ENCODE measurements around the gene PLIN5. TPM values are rescaled to one million over a fixed set of nuclear protein-coding genes. Genes with fewer than 3 reads are reported as not detected.

PLIN5 gene
- total and polyA plus RNA-seq, 2 of the 8 experiments (the other 6 are each of a cell fraction or from before 2014, with no cell fraction given): 2.0 to 2.5 TPM

DNA sequence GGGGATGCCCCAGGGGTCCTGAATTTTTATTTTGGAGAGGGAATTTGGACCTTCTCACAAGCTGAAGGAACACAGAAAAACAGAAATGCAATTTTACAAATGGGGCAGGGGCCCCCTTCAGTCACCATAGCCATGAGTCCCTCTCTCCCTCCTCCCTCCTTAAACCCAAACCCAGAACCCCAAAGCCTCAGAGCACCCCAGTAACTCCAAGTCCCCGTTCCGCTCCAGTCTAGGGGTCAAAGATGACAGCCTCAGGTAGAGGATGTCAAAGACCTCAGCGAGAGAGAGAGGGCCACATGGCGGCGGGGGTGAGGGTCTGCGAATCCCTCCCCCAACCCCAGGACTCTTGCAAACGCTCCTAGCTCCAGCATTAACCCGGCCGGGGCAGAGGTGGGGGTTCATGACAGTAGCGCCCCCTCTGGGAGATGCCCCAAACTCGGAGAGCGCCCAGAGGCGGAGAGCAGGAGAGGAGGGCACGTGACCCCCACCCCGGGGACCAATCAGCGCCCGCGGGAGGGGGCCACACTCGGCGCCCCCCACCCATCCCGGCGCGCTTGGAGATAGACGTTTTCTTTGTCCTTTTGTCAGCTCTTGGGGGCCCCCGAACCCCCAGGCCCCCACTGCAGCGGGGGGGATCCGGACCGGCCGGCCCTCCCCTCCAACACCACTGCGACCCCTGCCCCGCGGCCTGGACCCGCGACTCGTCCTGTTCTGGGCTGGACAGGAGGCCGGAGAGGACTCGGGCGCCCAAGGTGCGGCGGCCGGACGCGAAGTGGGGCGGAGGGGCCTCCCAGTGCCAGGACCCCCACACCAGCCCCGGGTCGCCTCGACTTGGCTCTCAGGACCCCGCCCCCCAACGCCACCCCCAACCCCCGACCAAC is 45.2 kb upstream of the PLIN5 start (continued):
- TF ChIP-seq CBX8 (IDR thresholded peaks at IDR 0.05; ENCODE audit: borderline replicate concordance, low read depth, low read length): no peak
- TF ChIP-seq, protein P1, sequence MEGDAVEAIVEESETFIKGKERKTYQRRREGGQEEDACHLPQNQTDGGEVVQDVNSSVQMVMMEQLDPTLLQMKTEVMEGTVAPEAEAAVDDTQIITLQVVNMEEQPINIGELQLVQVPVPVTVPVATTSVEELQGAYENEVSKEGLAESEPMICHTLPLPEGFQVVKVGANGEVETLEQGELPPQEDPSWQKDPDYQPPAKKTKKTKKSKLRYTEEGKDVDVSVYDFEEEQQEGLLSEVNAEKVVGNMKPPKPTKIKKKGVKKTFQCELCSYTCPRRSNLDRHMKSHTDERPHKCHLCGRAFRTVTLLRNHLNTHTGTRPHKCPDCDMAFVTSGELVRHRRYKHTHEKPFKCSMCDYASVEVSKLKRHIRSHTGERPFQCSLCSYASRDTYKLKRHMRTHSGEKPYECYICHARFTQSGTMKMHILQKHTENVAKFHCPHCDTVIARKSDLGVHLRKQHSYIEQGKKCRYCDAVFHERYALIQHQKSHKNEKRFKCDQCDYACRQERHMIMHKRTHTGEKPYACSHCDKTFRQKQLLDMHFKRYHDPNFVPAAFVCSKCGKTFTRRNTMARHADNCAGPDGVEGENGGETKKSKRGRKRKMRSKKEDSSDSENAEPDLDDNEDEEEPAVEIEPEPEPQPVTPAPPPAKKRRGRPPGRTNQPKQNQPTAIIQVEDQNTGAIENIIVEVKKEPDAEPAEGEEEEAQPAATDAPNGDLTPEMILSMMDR (IDR thresholded peaks at IDR 0.05; ENCODE audit: control extremely low read depth in 1 of 3, insufficient read depth in 1 of 3, low read depth in 1 of 3, low read length in 3 of 3): peak; percentile 57 to 62 (median 59)
- TF ChIP-seq, protein P2, sequence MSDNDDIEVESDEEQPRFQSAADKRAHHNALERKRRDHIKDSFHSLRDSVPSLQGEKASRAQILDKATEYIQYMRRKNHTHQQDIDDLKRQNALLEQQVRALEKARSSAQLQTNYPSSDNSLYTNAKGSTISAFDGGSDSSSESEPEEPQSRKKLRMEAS (IDR thresholded peaks at IDR 0.05): peak; percentile 54; the same call in 1 of the 2 replicates
- TF ChIP-seq SIN3A (conservative IDR thresholded peaks at IDR 0.05 in 1 of 2, IDR thresholded peaks at IDR 0.05 in 1 of 2; ENCODE audit: low read depth in 1 of 2, low read length in 2 of 2): peak in 1 of 2 experiments; percentile 43; a peak in 1 of 4 replicates
- no peak for TF ChIP-seq FOSL1 (IDR thresholded peaks at IDR 0.05; ENCODE audit: insufficient read depth, low read depth, low read length)
- TF ChIP-seq ATF3 (IDR thresholded peaks at IDR 0.05; ENCODE audit: insufficient read depth, low read depth, low read length): peak; percentile 84
- no peak for TF ChIP-seq SIX5 (IDR thresholded peaks at IDR 0.05; ENCODE audit: low read depth, low read length)
- no peak for TF ChIP-seq SIRT6 (IDR thresholded peaks at IDR 0.05; ENCODE audit: low read length)
- TF ChIP-seq HDAC2 (IDR thresholded peaks at IDR 0.05; ENCODE audit: borderline replicate concordance in 1 of 2, low read depth in 2 of 2, low read length in 2 of 2): peak in 1 of 2 experiments; percentile 31; a peak in 1 of 4 replicates
- no peak for TF ChIP-seq NRF1 (IDR thresholded peaks at IDR 0.05; ENCODE audit: low read depth, low read length)
- TF ChIP-seq TBP (IDR thresholded peaks at IDR 0.05; ENCODE audit: low read depth, low read length): no peak
- no peak for TF ChIP-seq KDM5A (IDR thresholded peaks at IDR 0.05; ENCODE audit: low read length)
- no peak for TF ChIP-seq ZNF274 (IDR thresholded peaks at IDR 0.05; ENCODE audit: borderline replicate concordance, extremely low read depth, low read length)
- no peak for TF ChIP-seq RBBP5 (IDR thresholded peaks at IDR 0.05; ENCODE audit: borderline replicate concordance, low read depth, low read length)
- TF ChIP-seq EP300 (IDR thresholded peaks at IDR 0.05; ENCODE audit: borderline replicate concordance in 1 of 2, low read depth in 2 of 2, low read length in 2 of 2): no peak
- TF ChIP-seq PHF8 (conservative IDR thresholded peaks at IDR 0.05; ENCODE audit: low read depth, low read length): peak; percentile 46; the same call in 1 of the 2 replicates
